Transverse colon (tissue), 4 donors: ENCODE results near the gene ATP6V1B1. TPM values are rescaled to one million over a fixed set of nuclear protein-coding genes. Genes with fewer than 3 reads are reported as not detected.
A peak's percentile ranks its signal among the peaks of the same experiment; 100 is the strongest.

Source experiments
- DNase-seq: peaks from one replicate; pipeline ENCODE4 v3.0.0-alpha.2; 2019
- H3K27ac ChIP-seq, 4 donors: fragments of 200-600 bp; sonication (generic); 2 replicates each; pipeline ENCODE4 v1.5.1; 2016 to 2018; ENCODE audit warnings: inconsistent platforms in 4 of 4
- H3K27me3 ChIP-seq: fragments of 200-600 bp; sonication (generic); 2 replicates; pipeline ENCODE4 v1.5.1; 2017; ENCODE audit warnings: inconsistent platforms
- H3K36me3 ChIP-seq, 4 donors: fragments of 200-600 bp; sonication (generic); 2 replicates each; pipeline ENCODE4 v1.5.1; 2017 to 2019; ENCODE audit warnings: inconsistent platforms in 4 of 4
- H3K4me1 ChIP-seq, 4 donors: fragments of 200-600 bp; sonication (generic); 2 replicates each; pipeline ENCODE4 v1.5.1; 2017 to 2020; ENCODE audit warnings: inconsistent platforms in 4 of 4
- H3K4me3 ChIP-seq, 4 donors: fragments of 200-600 bp; sonication (generic); 1 replicate in 1 of 4; 2 replicates in 3 of 4; pipeline versions ENCODE4 v1.5.1 to v1.6.1; 2017 to 2019; ENCODE audit warnings: inconsistent platforms in 4 of 4
- H3K9me3 ChIP-seq, 2 donors: fragments of 200-600 bp; sonication (generic); 2 replicates each; pipeline ENCODE4 v1.5.1; 2017 to 2019; ENCODE audit warnings: inconsistent platforms in 2 of 2
- EP300 ChIP-seq: sonication (generic); formaldehyde crosslinking; IDR thresholded peaks from one replicate; pipeline ENCODE4 v1.6.1; 2017; ENCODE audit warnings: antibody characterized with exemption, low read depth
- POLR2A ChIP-seq: fragments of 450-650 bp; IDR thresholded peaks from one replicate; pipeline ENCODE4 v1.6.1; 2016; ENCODE audit warnings: antibody characterized with exemption, mild to moderate bottlenecking, moderate library complexity
- POLR2AphosphoS5 ChIP-seq, 3 donors: sonication (generic); formaldehyde crosslinking; IDR thresholded peaks; one replicate each; pipeline ENCODE4 v1.6.1; 2016; ENCODE audit warnings: antibody characterized with exemption in 3 of 3
- WGBS, 2 donors: methylation state at CpG; one replicate each; pipeline ENCODE4 v1.1.5; 2018; ENCODE audit warnings: low coverage in 1 of 2; 5-methylcytosine and 5-hydroxymethylcytosine counted together
- in situ Hi-C, 4 donors: fragments of 200-750 bp; cut with MboI; loops; one replicate each; pipeline versions ENCODE4 v1.15.0 to v1.15.1; 2017; ENCODE audit warnings: low sequenced_read_pairs in 3 of 4, low pct_ligation_motif_present in 1 of 4, low pct_unique_long_range_greater_than_20kb in 1 of 4
- intact Hi-C: fragments of 100-400 bp; cut with DNase I; formaldehyde crosslinking; loops from one replicate; pipeline ENCODE4 v1.15.1; 2023; ENCODE audit warnings: low total_unique reads
- total RNA-seq, 4 donors: library from RNA; depleted of rRNA; stranded (reverse); fragments of >200 nt; gene quantifications; one replicate each; pipeline ENCODE4 v1.1.0, GENCODE V29; 2016
- TF ChIP-seq, protein P1 (sequence below), 5 experiments: fragments of 200-600 bp in 3 of 5; fragments of 450-650 bp in 2 of 5; sonication (generic) in 3 of 5; IDR thresholded peaks; 1 replicate in 2 of 5; 2 replicates in 3 of 5; pipeline ENCODE4 v1.5.1; 2016 to 2017; ENCODE audit warnings: antibody characterized with exemption in 5 of 5, inconsistent platforms in 3 of 5, mild to moderate bottlenecking in 2 of 5, moderate library complexity in 1 of 5

ATP6V1B1 gene
- total RNA-seq, 4 donors from 2014 or later = not detected

DNA sequence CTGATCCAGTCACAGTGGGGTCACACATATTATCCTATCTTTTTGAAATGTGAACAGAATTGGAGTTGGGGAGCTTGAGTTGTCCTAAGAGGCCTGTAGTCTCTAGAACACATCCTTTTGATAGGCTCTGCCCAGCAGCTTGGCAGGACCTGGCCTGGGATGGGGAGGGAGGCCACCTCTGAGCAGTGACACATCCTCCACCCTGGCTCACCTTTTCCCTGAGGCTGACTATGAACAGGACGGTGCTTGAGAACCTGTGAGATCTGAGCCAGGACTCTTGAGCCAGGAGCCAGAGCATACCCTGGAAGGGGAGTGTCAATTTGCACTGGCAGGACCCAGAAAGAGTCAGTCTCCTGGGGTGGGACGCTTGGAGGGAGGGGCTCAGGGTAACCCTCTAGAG, 17.7 kb upstream of the ATP6V1B1 start:
- TF ChIP-seq POLR2AphosphoS5 (IDR thresholded peaks at IDR 0.05) (no peak), EP300 (no peak), POLR2A (no peak)
- TF ChIP-seq, protein P1, sequence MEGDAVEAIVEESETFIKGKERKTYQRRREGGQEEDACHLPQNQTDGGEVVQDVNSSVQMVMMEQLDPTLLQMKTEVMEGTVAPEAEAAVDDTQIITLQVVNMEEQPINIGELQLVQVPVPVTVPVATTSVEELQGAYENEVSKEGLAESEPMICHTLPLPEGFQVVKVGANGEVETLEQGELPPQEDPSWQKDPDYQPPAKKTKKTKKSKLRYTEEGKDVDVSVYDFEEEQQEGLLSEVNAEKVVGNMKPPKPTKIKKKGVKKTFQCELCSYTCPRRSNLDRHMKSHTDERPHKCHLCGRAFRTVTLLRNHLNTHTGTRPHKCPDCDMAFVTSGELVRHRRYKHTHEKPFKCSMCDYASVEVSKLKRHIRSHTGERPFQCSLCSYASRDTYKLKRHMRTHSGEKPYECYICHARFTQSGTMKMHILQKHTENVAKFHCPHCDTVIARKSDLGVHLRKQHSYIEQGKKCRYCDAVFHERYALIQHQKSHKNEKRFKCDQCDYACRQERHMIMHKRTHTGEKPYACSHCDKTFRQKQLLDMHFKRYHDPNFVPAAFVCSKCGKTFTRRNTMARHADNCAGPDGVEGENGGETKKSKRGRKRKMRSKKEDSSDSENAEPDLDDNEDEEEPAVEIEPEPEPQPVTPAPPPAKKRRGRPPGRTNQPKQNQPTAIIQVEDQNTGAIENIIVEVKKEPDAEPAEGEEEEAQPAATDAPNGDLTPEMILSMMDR (IDR thresholded peaks at IDR 0.05) = no peak
- no peaks in the 10 kb centered on the region for H3K9me3 ChIP-seq
- DNase-seq = no peak
- H3K4me1 ChIP-seq = no peaks in the 10 kb centered on the region
- H3K4me3 ChIP-seq = no peak overlapping the region
- intact Hi-C loops (loop anchor here (2.0 to 5.0 kb wide), 2 partner anchors 46 to 59 kb away; no protein-coding TSS in a partner anchor), in situ Hi-C loops (no loop called here)
- H3K27me3 ChIP-seq = peaks cover 28% of the 10 kb centered on the region
- H3K27ac ChIP-seq = no peak overlapping the region
- no peaks in the 10 kb centered on the region for H3K36me3 ChIP-seq
- WGBS, 2 donors = 70% methylated on average over 2 of the region's 2 CpGs; no CpG with 5 or more reads in 1 of the 2 donors

DNA sequence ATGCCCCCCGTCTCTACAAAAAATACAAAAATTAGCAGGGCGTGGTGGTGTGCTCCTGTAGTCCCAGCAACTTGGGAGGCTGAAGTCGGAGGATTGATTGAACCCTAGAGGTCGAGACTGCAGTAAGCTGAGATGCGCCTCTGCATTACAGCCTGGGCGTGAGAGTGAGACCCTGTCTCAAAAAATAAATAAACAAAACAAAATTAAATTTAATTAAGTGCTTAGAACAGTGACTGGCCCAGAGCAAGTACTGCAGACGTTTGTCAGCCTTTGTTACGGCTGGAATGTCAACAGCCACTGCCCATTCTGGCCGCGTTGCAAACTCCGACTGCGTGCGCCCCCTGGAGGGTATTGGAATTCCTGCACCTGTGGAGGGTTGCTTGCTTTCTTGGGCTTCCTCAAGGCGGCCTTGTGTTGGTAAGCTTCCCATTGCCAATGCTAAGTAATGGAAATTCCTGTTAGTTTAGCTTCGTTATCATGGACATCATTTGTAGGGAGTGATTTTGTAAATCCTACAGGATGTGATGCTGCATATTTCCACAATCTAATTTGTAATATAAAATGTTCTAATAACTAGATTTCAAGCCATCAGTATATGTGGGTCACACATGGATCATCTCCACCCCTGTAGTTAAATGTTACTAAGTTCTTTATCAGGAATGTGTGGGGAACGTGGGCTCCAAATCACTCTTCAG, 15.9 kb upstream of the ATP6V1B1 start:
- intact Hi-C loops = loop anchor here (2.0 to 5.0 kb wide), 2 partner anchors 48 to 61 kb away; no protein-coding TSS in a partner anchor
- 27 to 30% methylated on average over 16 of the region's 16 CpGs for WGBS, 2 donors
- TF ChIP-seq, protein P1 (IDR thresholded peaks at IDR 0.05) = peak; percentile 69 to 87 (median 83)
- TF ChIP-seq EP300 = no peak
- Histone ChIP-seq H3K9me3 (no peaks in the 10 kb centered on the region), H3K4me1 (no peaks in the 10 kb centered on the region), H3K36me3 (no peaks in the 10 kb centered on the region), H3K27ac (no peak overlapping the region), H3K27me3 (peaks cover 23% of the 10 kb centered on the region), H3K4me3 (no peak overlapping the region)
- peak; percentile 83 for DNase-seq
- in situ Hi-C loops = loop anchor here in 1 of 4 donors (10.0 kb wide), 1 partner anchor 55 kb away; no protein-coding TSS in a partner anchor

DNA sequence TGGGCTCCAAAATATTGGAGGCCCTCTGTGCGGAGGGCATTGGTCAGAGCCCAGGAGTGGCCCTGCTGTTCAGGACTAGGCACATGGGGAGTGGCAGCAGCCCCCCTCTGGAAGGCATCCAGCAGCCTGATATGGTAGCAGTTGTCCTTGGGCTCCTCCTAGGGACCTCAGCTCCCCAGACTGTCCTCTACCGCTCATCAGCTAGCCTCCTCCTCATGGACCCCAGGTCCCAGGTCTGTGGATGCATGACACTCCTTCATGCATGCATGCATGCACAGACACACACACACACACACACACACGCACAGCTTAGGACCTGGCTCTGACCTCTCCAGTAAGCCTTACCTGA, 15.4 kb upstream of the ATP6V1B1 start:
- intact Hi-C loops (no loop called here), in situ Hi-C loops (loop anchor here in 1 of 4 donors (10.0 kb wide), 1 partner anchor 56 kb away; no protein-coding TSS in a partner anchor)
- Histone ChIP-seq H3K4me1 (no peaks in the 10 kb centered on the region), H3K4me3 (no peak overlapping the region), H3K36me3 (no peaks in the 10 kb centered on the region), H3K9me3 (no peaks in the 10 kb centered on the region), H3K27ac (no peak overlapping the region), H3K27me3 (peaks cover 23% of the 10 kb centered on the region)
- no peak for TF ChIP-seq POLR2A
- TF ChIP-seq EP300 = no peak
- TF ChIP-seq, protein P1 (IDR thresholded peaks at IDR 0.05) = no peak
- no peak for TF ChIP-seq POLR2AphosphoS5 (IDR thresholded peaks at IDR 0.05)
- WGBS, 2 donors = 86% methylated on average over 3 of the region's 3 CpGs; no CpG with 5 or more reads in 1 of the 2 donors
- no peak for DNase-seq

DNA sequence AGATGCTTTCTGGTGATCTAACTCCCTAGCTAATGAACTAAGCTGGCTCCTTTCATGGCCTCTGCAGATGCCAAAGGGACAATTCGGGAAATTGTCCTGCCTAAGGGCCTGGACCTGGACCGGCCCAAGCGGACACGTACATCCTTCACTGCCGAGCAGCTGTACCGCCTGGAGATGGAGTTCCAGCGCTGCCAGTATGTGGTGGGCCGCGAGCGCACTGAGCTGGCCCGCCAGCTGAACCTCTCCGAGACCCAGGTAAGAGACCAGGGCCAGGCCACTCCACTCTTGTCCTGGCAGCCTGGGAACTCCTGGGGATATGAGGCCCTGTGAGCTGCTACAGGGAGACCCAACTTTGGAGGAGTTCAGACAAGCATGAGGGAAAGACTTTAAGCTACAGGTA, 14.7 kb upstream of the ATP6V1B1 start:
- in situ Hi-C loops (loop anchor here in 1 of 4 donors (10.0 kb wide), 1 partner anchor 56 kb away; no protein-coding TSS in a partner anchor), intact Hi-C loops (no loop called here)
- TF ChIP-seq POLR2AphosphoS5 (IDR thresholded peaks at IDR 0.05) = no peak
- TF ChIP-seq, protein P1 (IDR thresholded peaks at IDR 0.05) = no peak
- no peak for TF ChIP-seq EP300
- no peak for TF ChIP-seq POLR2A
- Histone ChIP-seq H3K9me3 (no peaks in the 10 kb centered on the region), H3K4me3 (no peak overlapping the region), H3K27me3 (peaks cover 23% of the 10 kb centered on the region), H3K4me1 (no peaks in the 10 kb centered on the region), H3K36me3 (no peaks in the 10 kb centered on the region), H3K27ac (no peak overlapping the region)
- no peak for DNase-seq
- WGBS, 2 donors = 94% methylated on average over 6 of the region's 12 CpGs; no CpG with 5 or more reads in 1 of the 2 donors
